Panc1 (cell line): Measurements from ENCODE around the gene MEA1. TPM values are rescaled to one million over a fixed set of nuclear protein-coding genes. Genes with fewer than 3 reads are reported as not detected.

ENCODE experiments used
- ATAC-seq: fragments of 200-7000 bp; cut with Tn5 transposase; 2 replicates; pipeline ENCODE4 v1.9.1; 2020; ENCODE audit warnings: mild to moderate bottlenecking, moderate library complexity
- BruUV-seq: library from RNA; stranded (reverse); fragments of 400-500 nt; replicated peaks from 2 replicates; lab custom pipeline; 2021; lab: Mats Ljungman, UMichigan
- CTCF ChIA-PET: fragments of 300-600 bp; sonication (Branson Sonifier 250); formaldehyde crosslinking; loops from one replicate; lab custom pipeline; 2022; ENCODE audit warnings: antibody characterized with exemption; lab: Charles Lee
- POLR2A ChIA-PET: fragments of 300-600 bp; sonication (Branson Sonifier 250); formaldehyde crosslinking; loops from one replicate; lab custom pipeline; 2022; ENCODE audit warnings: antibody characterized with exemption; lab: Charles Lee
- DNase-seq: peaks from one replicate; pipeline ENCODE4 v3.0.0-alpha.2; 2010; ENCODE audit warnings: low read depth, low spot score
- H3K27ac ChIP-seq: 2 replicates; pipeline ENCODE4 v1.5.1; 2011; ENCODE audit warnings: mild to moderate bottlenecking, low read length, inconsistent platforms
- H3K27me3 ChIP-seq: fragments of 200-500 bp; sonication (Bioruptor generic); 2 replicates; pipeline ENCODE4 v1.6.0; 2014; ENCODE audit warnings: low read length, inconsistent platforms; ENCODE audit not compliant: control insufficient read depth, insufficient read depth
- H3K36me3 ChIP-seq: fragments of 200-500 bp; sonication (Bioruptor generic); 2 replicates; pipeline ENCODE4 v1.5.1; 2014; ENCODE audit warnings: inconsistent platforms, mild to moderate bottlenecking, low read length, moderate library complexity; ENCODE audit not compliant: control insufficient read depth, insufficient read depth
- H3K4me1 ChIP-seq: 2 replicates; pipeline ENCODE4 v1.5.1; 2011; ENCODE audit warnings: inconsistent platforms, mild to moderate bottlenecking, low read length, moderate library complexity; ENCODE audit not compliant: control insufficient read depth, insufficient read depth
- H3K4me3 ChIP-seq, 2 experiments: 2 replicates each; pipeline ENCODE4 v1.5.1; 2011 to 2012; ENCODE audit warnings: low read depth in 2 of 2, low read length in 2 of 2, mild to moderate bottlenecking in 2 of 2, inconsistent platforms in 1 of 2, moderate library complexity in 1 of 2
- H3K9me3 ChIP-seq: fragments of 200-500 bp; sonication (Bioruptor generic); 2 replicates; pipeline ENCODE4 v1.5.1; 2014; ENCODE audit warnings: low read depth, mild to moderate bottlenecking, inconsistent platforms, low read length, moderate library complexity; ENCODE audit not compliant: control insufficient read depth, insufficient read depth
- CTCF ChIP-seq: fragments of 450-650 bp; IDR thresholded peaks from 2 replicates; pipeline ENCODE4 v1.5.1; 2017; ENCODE audit warnings: mild to moderate bottlenecking
- POLR2AphosphoS5 ChIP-seq: IDR thresholded peaks from 2 replicates; pipeline ENCODE4 v1.6.1; 2012; ENCODE audit warnings: mild to moderate bottlenecking, low read depth, low read length, moderate library complexity
- REST ChIP-seq, 2 experiments: IDR thresholded peaks; 2 replicates each; pipeline ENCODE4 v1.6.1; 2011 to 2012; ENCODE audit warnings: low read depth in 2 of 2, control low read depth in 1 of 2, low read length in 1 of 2, mild to moderate bottlenecking in 1 of 2, moderate library complexity in 1 of 2; ENCODE audit not compliant: insufficient read depth in 1 of 2
- SIN3A ChIP-seq: IDR thresholded peaks from 2 replicates; pipeline ENCODE4 v1.6.1; 2012; ENCODE audit warnings: low read depth, mild to moderate bottlenecking, low read length, moderate library complexity, borderline replicate concordance; ENCODE audit not compliant: insufficient read depth
- TCF7L2 ChIP-seq: IDR thresholded peaks from 2 replicates; pipeline ENCODE4 v1.6.1; 2011; ENCODE audit warnings: mild to moderate bottlenecking, low read depth, low read length, inconsistent platforms
- in situ Hi-C: cut with HindIII; loops from 2 replicates; pipeline ENCODE4 v1.10.0; 2016; ENCODE audit warnings: low sequenced_read_pairs, low pct_unique_long_range_greater_than_20kb
- intact Hi-C: fragments of 100-400 bp; cut with micrococcal nuclease; formaldehyde crosslinking; loops from one replicate; pipeline ENCODE4 v1.10.0; 2022; ENCODE audit not compliant: unreplicated experiment
- total RNA-seq: library from RNA; stranded (reverse); gene quantifications from one replicate; pipeline ENCODE4 v1.2.1, GENCODE V29; 2021; ENCODE audit not compliant: unreplicated experiment

Gene MEA1
- total RNA-seq, 1 experiment from 2014 or later: 111 TPM

- no peaks in the 10 kb centered on the region for H3K9me3 ChIP-seq
- DNase-seq (no peak), ATAC-seq (no peak)
- H3K4me1 ChIP-seq: peaks cover 17% of the 10 kb centered on the region
- no peaks in the 10 kb centered on the region for H3K27me3 ChIP-seq
- POLR2A ChIA-PET: interaction anchor here (0.6 to 0.7 kb wide), 2 partner anchors 15 to 42 kb away, joined by 3 read pairs; partner anchors contain the start of gene PEX6
- in situ Hi-C loops (no loop called here), intact Hi-C loops (no loop called here)
- CTCF ChIA-PET: interaction anchor here (1.1 kb wide), 1 partner anchor 119 kb away, joined by 3 read pairs; no protein-coding TSS in a partner anchor
- H3K36me3 ChIP-seq: peaks cover 5% of the 10 kb centered on the region; the same call in 1 of the 2 replicates
- no peak overlapping the region for H3K27ac ChIP-seq
- no peak for TF ChIP-seq TCF7L2
- no peak for TF ChIP-seq POLR2AphosphoS5
- TF ChIP-seq CTCF: no peak
- no peak for TF ChIP-seq SIN3A
- no peak for TF ChIP-seq REST (IDR thresholded peaks at IDR 0.05; ENCODE audit: insufficient read depth in 1 of 2, low read depth in 2 of 2, low read length in 1 of 2)
- no TSS peak for BruUV-seq
- no peak overlapping the region for H3K4me3 ChIP-seq
Observed at GRCh38 chr6:43020052-43020705, 6.4 kb upstream of the MEA1 start.

GRCh38 chr6:43019152-43019551, 5.4 kb upstream of the MEA1 start:
- ChIA-PET CTCF (no interaction called here), POLR2A (interaction anchor here (0.6 kb wide), 1 partner anchor 40 kb away, joined by 3 read pairs; the partner anchor contains the start of gene PEX6)
- TF ChIP-seq CTCF (no peak), TCF7L2 (no peak), POLR2AphosphoS5 (no peak), REST (IDR thresholded peaks at IDR 0.05; ENCODE audit: insufficient read depth in 1 of 2, low read depth in 2 of 2, low read length in 1 of 2) (no peak)
- ATAC-seq (no peak), DNase-seq (no peak)
- H3K9me3 ChIP-seq: no peaks in the 10 kb centered on the region
- no peaks in the 10 kb centered on the region for H3K27me3 ChIP-seq
- in situ Hi-C loops: no loop called here
- H3K4me3 ChIP-seq: no peak overlapping the region
- no peak overlapping the region for H3K27ac ChIP-seq
- peaks cover 22% of the 10 kb centered on the region for H3K4me1 ChIP-seq
- H3K36me3 ChIP-seq: peaks cover 2% of the 10 kb centered on the region; the same call in 1 of the 2 replicates
- intact Hi-C loops: no loop called here
- no TSS peak for BruUV-seq
